Mesodermal cell (in vitro differentiated cells): Measurements from ENCODE around the gene MPND.

Source experiments
- H3K27ac ChIP-seq: 2 replicates; pipeline ENCODE4 v1.7.0; 2013; ENCODE audit warnings: mild to moderate bottlenecking, low read depth, low read length, moderate library complexity; ENCODE audit not compliant: severe bottlenecking
- H3K36me3 ChIP-seq: 2 replicates; pipeline ENCODE4 v1.7.1; 2013; ENCODE audit warnings: mild to moderate bottlenecking, low read length, moderate library complexity; ENCODE audit not compliant: control insufficient read depth, insufficient read depth
- H3K4me1 ChIP-seq: one replicate; pipeline ENCODE4 v1.7.1; 2013; ENCODE audit warnings: mild to moderate bottlenecking, low read length; ENCODE audit not compliant: insufficient read depth, control insufficient read depth, poor library complexity, severe bottlenecking
- H3K4me3 ChIP-seq: 2 replicates; pipeline ENCODE4 v1.7.0; 2013; ENCODE audit warnings: low read length, control low read depth, mild to moderate bottlenecking; ENCODE audit not compliant: insufficient read depth, poor library complexity, severe bottlenecking; ENCODE audit errors: extremely low read depth
- H3K9me3 ChIP-seq: 2 replicates; pipeline ENCODE4 v1.7.1; 2013; ENCODE audit warnings: mild to moderate bottlenecking, low read length, moderate library complexity; ENCODE audit not compliant: control insufficient read depth
- WGBS, 2 experiments: methylation state at CpG; one replicate each; pipeline ENCODE4 v1.1.5; 2013; ENCODE audit warnings: missing lambda C conversion rate in 2 of 2; ENCODE audit not compliant: insufficient coverage in 2 of 2; 5-methylcytosine and 5-hydroxymethylcytosine counted together

The MPND gene

DNA sequence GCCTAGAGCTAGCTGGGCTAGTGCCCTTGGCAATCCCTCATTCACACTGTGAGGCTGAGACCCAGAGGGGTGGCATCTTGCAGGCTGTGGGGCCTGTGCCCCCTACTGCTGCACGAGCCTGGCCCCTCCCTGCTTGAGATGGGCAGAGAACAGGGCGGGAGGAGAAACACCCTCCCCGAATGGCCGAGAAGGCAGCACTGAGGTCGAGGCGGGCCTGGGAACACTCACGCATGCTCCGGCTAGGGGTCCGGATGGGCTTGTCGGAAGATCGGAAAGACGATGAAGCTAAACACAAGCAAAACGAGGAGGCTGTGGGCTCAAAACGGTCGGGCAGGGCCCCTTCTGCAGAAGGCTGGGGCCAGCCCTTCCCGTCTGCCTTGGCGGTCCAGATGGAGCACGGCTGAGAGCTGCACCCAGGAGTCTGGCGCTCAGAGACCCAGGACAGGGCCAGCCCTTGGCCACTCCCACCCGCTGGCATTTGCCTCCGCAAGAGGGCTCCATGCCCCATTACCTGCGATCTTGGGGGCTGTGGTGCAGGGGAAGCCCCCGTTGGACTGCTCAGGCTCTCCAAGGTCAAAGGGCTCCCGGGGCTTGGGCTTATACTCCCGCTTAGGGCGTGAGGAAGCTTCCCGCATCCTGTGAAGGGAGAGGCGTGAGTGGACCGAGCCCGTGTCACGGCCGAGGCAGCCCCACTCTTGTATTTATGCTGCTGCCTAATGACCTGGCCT is 18.9 kb downstream of the MPND start:
- Histone ChIP-seq H3K27ac (peak overlapping the region; percentile 23), H3K36me3 (peaks cover 62% of the 10 kb centered on the region), H3K4me1 (no peaks in the 10 kb centered on the region), H3K9me3 (no peaks in the 10 kb centered on the region), H3K4me3 (no peak overlapping the region)
- WGBS, 2 experiments = 92 to 93% methylated on average over 27 to 31 of the region's 32 CpGs

DNA sequence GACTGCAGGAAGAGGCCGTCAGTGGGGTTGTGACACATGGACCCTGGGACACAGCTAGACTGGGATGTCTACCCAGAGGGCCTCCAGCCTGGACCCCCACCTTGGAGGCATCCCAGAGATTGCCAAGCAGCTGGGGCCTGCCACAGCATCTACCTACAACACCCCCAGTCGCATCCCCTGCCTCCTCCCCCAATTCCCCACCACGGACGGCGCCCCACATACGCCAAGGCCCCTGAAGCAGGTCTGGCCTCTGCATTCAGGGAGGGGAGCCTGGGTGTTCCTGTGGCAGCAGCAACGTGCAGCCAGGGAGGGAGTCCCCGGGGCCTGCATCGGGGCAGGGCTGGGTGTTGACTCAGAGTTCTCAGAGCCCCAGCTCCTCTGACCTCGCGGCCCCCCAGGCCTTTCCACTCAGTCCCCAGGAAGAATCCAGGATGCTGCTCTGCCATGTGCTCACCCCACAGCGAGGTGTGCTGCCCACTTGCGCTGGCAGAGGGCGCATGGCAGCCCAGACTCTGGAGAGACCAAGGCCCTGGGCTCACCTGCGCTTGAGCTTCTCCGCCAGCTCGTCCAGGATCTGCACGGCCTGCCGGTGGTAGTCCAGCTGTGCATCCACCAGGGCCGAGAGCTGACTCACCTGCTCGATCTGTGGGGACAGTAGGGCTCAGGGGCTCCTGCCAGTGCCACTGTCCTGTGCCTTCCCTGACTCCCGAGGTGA is 19.6 kb downstream of the MPND start:
- peaks cover 2% of the 10 kb centered on the region for H3K4me1 ChIP-seq
- no peak overlapping the region for H3K4me3 ChIP-seq
- 92% methylated on average over 17 to 20 of the region's 22 CpGs for WGBS, 2 experiments
- H3K27ac ChIP-seq = peak overlapping the region; percentile 23
- H3K36me3 ChIP-seq = peaks cover 67% of the 10 kb centered on the region
- H3K9me3 ChIP-seq = no peaks in the 10 kb centered on the region

DNA sequence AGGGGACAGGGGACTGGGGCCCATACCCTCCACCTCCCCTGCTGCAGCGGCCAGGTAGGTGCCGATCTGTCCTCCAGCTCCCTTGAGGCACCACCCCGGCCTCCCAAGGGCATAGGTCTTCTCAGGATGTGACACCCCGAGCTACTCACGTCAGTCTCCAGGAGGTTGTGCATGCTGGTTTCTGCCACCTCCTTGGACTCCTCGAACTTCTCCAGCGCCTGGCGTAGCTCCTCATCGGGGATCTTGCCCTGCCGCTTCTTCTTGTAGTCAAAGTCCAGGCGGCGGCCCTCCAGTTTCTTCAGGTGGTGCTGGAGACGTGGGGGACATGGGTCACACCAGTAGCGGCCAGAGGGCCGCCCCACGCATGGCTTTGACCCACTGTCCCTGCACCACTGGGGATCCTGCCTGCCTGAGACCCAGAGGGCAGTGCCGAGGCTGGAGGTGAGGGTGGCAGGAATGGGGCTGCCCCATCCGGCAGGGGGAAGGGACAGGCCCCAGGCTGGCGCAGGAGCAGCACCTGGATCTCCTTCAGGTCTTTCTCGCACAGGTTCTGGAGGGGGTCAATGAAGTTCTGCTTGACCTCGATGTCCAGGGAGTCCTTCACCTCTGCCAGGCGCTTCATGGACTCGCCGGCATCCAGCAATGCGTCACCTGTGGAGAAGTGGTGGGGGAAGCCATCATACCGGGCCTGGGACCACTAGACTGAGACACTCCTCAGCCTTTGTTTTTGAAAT is 20.4 kb downstream of the MPND start:
- H3K4me1 ChIP-seq = peaks cover 10% of the 10 kb centered on the region
- H3K9me3 ChIP-seq = no peaks in the 10 kb centered on the region
- no peak overlapping the region for H3K4me3 ChIP-seq
- H3K36me3 ChIP-seq = peaks cover 65% of the 10 kb centered on the region
- H3K27ac ChIP-seq = no peak overlapping the region
- WGBS, 2 experiments = 96 to 97% methylated on average over 24 to 26 of the region's 26 CpGs

DNA sequence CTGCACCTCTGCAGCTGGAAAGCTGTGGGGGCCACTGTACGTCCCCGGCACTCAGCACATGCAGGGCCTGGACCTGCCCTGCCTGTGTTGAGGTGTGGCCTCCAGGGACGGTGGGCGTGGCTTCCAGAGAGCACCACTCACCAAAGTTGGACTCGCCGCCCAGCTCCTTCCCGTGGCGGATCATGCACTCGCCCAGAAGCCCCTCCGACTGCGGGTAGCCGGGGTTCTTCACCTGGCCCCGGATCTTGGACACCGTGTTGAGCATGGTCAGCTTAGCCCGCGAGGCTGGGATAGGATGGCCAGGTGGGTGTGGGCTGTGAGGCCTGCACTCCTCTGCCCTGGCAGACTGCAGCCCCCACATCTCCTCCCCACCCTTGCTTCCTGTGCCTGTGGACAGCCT is 22.0 kb downstream of the MPND start:
- peaks cover 25% of the 10 kb centered on the region for H3K4me1 ChIP-seq
- no peak overlapping the region for H3K4me3 ChIP-seq
- H3K27ac ChIP-seq = no peak overlapping the region
- no peaks in the 10 kb centered on the region for H3K9me3 ChIP-seq
- peaks cover 49% of the 10 kb centered on the region for H3K36me3 ChIP-seq
- WGBS, 2 experiments = 93 to 98% methylated on average over 10 to 16 of the region's 16 CpGs

DNA sequence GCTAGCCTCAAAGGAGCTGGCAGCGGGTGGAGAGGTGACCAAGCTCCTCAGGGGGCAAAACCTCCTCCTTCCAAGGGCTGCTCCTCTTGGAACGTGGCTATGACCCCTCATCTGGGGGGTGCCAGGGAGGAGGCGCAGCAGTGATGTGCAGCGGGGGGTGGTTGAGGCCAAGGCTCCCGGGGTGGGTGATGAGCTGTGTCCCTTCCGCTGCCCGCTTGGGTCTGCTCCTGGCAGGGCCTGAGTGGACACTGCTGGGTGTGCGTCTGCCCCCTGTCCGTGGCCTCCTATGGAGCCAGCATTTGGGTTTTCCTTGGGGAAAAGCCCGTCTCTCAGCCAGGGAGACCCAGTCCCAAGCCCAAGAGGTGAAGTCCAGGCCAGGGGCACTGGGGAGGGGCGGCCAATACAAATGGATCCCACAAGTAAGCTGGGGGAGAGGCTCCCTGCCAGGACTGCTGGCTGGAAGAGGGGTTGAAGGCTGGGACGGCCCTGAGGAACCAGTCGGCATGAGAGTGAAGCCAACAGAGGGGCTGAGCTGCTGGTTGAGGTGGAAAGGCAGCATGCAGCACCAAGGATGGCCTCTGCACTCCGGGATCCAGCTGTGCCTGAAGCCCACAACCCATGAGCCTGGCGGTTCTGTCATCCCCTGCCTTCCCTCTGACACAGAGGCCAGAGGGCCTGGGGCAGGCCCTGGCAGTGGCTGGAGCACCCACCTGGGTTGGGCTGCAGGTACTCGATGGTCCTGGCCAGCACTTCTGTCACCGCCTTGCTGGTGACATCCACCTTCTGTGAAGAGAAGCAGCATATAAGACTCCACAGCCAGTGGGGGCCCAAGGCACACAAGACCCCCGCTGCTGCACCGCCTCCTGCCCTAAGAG is 22.7 kb downstream of the MPND start:
- no peak overlapping the region for H3K27ac ChIP-seq
- no peak overlapping the region for H3K4me3 ChIP-seq
- peaks cover 25% of the 10 kb centered on the region for H3K4me1 ChIP-seq
- no peaks in the 10 kb centered on the region for H3K9me3 ChIP-seq
- H3K36me3 ChIP-seq = peaks cover 44% of the 10 kb centered on the region
- WGBS, 2 experiments = 94 to 100% methylated on average over 14 to 18 of the region's 19 CpGs

DNA sequence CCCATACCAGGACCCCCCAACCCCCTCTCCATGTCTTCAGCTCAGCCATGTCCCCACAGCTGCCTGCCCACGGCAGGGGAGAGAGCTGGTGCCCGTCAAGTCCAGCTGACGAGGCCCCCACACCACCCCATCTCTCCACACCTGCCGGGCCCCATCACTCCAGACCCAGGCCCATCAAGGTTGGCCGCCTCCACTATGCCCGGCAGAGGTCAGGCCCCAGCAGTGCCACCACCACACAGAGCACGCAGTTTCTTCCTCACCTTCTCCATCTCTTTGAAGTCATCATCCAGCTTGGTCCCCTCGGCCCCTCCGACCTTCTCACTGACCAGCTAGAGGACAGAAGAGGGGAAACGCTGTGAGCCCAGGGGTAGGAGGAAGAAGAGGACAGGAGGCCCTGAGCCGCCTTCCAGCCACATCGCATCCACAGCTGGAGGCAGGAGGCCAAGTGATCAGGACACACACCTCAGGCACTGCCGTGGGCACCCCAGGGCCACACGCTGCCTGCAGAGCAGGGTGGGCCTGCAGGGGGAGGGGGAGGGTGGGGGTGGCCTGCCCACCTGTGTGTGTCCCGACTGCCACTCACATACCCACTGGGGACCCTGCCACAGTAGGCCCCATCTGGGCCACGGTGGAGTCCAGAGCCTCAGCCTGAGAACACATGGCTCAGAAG is 23.4 kb downstream of the MPND start:
- Histone ChIP-seq H3K9me3 (no peaks in the 10 kb centered on the region), H3K36me3 (peaks cover 37% of the 10 kb centered on the region), H3K4me3 (no peak overlapping the region), H3K4me1 (peaks cover 25% of the 10 kb centered on the region), H3K27ac (no peak overlapping the region)
- WGBS, 2 experiments = 95 to 98% methylated on average over 7 of the region's 16 CpGs

DNA sequence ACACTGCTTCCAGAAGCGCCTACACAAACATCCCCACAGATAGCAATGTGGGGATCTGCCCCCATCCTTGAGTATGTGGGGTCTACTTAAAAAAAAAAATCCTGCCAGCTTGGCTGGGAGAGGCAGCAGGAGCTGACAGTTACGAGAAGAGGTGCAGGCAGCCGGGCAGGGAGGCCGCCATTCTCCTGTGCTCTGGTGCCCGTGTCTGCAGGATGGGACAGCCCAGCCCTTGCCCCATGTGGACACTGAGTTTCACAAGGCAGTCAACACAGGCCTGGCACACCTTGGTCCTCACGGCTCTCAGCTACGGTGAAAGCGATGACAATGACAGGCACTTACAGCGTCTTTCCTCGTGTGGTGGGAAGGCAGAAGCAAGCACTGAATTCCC is 24.0 kb downstream of the MPND start:
- Histone ChIP-seq H3K4me1 (peaks cover 25% of the 10 kb centered on the region), H3K36me3 (peaks cover 31% of the 10 kb centered on the region), H3K9me3 (no peaks in the 10 kb centered on the region), H3K27ac (no peak overlapping the region), H3K4me3 (no peak overlapping the region)
- WGBS, 2 experiments = 94 to 95% methylated on average over 9 of the region's 10 CpGs

DNA sequence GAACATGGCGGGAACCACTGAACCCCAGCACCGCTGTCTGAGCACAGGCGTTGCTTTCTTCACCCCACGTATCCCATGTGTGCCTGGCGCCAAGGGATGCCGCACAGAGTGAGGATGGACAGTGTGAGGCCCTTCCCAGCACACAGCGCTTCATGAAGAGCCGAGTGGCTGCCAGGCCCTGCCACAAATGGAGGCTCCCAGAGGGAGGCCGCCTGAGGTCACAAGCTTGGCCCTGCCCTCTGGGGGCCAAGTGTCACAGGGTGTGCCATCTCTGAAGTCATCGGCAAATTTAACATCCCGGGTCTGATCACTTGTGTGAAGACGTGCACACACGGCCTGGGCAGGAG is 24.4 kb downstream of the MPND start:
- Histone ChIP-seq H3K27ac (no peak overlapping the region), H3K36me3 (peaks cover 31% of the 10 kb centered on the region), H3K9me3 (no peaks in the 10 kb centered on the region), H3K4me1 (peaks cover 25% of the 10 kb centered on the region), H3K4me3 (no peak overlapping the region)
- 94 to 96% methylated on average over 13 of the region's 13 CpGs for WGBS, 2 experiments

DNA sequence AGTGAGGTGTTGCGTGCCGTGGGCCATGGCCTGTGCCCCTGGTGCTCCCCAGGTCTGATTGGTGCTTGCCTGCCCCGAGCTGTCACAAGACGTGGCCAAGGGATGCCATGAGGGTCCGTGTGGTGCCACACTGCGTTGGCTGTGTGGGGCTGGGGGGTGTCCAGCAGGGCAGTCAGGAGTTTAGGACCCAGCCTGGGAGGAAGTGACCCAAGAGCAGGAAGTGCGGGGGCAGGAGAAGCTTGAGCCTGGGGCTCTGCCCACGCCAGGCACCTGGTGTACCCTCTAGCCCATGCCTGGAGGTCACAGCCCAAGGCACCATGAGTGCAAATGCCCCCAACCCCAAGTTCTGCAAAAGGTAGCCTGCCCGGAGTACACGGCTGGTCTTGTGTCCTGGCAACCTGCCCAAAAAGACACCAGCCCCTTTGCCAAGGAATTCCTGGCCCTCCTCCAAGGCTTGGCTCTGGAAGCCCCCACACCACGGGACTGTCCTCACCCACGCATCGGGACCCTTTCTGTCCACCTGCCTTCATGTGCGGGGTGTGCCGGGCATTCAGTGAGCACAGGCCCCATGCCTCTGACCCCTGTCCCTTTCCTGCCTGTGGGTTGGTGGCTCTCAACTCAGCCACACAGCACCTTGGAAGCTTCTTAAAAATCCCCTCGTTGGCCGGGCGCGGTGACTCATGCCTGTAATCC is 24.9 kb downstream of the MPND start:
- Histone ChIP-seq H3K36me3 (peaks cover 34% of the 10 kb centered on the region), H3K27ac (no peak overlapping the region), H3K4me1 (peaks cover 25% of the 10 kb centered on the region), H3K4me3 (no peak overlapping the region), H3K9me3 (no peaks in the 10 kb centered on the region)
- 92 to 93% methylated on average over 15 to 19 of the region's 19 CpGs for WGBS, 2 experiments
